GM21723 (cell line): Measurements from ENCODE around the gene GJB5.

Experiments
- ATAC-seq: cut with Tn5 transposase; IDR thresholded peaks from one replicate; pipeline ENCODE4 v1.9.1; 2021; ENCODE audit warnings: mild to moderate bottlenecking, moderate library complexity; ENCODE audit not compliant: unreplicated experiment

Gene GJB5

GRCh38 chr1:34792868-34793727 lies 38.3 kb downstream of the GJB5 start, which contains the start of gene GJA4:
TSS of gene GJA4 (plus strand) at chr1:34792999. CDS start at chr1:34794214, 1,215 bp downstream.
- no peak for ATAC-seq

DNA sequence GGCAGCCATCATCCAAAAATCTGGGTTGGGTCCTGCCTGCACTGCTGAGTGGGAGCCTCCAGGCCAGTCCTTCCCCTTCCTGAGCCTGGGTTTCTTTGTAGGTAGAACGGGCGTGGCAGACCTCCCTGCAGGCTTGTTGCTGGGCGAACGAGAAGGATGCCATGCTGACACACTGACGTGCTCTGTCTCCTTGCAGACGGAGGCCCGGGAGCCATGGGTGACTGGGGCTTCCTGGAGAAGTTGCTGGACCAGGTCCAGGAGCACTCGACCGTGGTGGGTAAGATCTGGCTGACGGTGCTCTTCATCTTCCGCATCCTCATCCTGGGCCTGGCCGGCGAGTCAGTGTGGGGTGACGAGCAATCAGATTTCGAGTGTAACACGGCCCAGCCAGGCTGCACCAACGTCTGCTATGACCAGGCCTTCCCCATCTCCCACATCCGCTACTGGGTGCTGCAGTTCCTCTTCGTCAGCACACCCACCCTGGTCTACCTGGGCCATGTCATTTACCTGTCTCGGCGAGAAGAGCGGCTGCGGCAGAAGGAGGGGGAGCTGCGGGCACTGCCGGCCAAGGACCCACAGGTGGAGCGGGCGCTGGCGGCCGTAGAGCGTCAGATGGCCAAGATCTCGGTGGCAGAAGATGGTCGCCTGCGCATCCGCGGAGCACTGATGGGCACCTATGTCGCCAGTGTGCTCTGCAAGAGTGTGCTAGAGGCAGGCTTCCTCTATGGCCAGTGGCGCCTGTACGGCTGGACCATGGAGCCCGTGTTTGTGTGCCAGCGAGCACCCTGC lies 39.3 kb downstream of the GJB5 start:
- ATAC-seq = no peak

DNA sequence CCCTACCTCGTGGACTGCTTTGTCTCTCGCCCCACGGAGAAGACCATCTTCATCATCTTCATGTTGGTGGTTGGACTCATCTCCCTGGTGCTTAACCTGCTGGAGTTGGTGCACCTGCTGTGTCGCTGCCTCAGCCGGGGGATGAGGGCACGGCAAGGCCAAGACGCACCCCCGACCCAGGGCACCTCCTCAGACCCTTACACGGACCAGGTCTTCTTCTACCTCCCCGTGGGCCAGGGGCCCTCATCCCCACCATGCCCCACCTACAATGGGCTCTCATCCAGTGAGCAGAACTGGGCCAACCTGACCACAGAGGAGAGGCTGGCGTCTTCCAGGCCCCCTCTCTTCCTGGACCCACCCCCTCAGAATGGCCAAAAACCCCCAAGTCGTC lies 39.9 kb downstream of the GJB5 start:
- no peak for ATAC-seq

- ATAC-seq = no peak
Observed at GRCh38 chr1:34795916-34796315, 41.1 kb downstream of the GJB5 start.

- no peak for ATAC-seq
Observed at GRCh38 chr1:34796990-34797389, 42.1 kb downstream of the GJB5 start.

- ATAC-seq = no peak
Observed at GRCh38 chr1:34800214-34800613, 45.4 kb downstream of the GJB5 start.

DNA sequence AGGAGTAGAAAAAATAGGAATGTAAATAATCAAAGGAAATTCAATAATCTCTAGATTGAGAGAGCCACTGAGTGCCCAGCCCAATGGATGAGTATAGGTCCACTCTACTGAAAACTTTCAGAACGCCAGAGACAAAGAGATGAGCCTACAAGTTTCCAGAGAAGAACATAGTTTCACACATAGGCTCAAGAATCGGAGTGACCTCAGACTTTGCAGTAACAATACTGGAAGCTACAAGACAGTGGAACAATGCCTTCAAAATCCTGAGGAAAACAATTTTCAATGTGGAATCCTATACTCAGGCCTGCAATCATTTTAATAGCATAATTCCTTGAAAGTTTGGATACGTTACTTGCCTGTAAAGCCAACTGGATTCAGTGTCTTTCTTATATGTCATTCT lies 48.9 kb downstream of the GJB5 start:
- no peak for ATAC-seq

DNA sequence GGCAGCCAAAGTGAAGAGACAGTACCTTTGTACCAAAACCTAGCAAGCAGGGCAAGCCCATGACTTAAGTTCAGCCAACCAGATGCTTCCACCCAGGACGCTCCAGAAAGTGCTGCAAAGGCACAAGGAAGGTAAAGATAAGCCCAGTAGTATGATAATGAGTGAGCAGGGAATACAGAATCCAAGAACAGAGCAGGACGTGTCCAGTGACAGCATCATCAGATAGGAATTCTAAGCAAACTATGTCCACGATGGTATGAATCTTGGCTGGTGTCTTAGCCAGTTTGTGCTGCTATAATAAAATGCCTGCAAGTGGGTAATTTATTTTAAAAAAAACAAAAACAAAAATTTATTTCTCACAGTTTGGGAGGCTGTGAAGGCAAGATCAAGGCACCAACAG lies 51.5 kb downstream of the GJB5 start:
- ATAC-seq = no peak
